Cardiac muscle cell (in vitro differentiated cells and primary cell): ENCODE data around the gene BOC. TPM values are rescaled to one million over a fixed set of nuclear protein-coding genes. Genes with fewer than 3 reads are reported as not detected.

ENCODE experiments used
- DNase-seq, 2 donors: peaks; one replicate each; pipeline versions ENCODE4 v3.0.0 to v3.0.0-alpha.2; 2010 to 2017; ENCODE audit warnings: low read depth in 1 of 2, low spot score in 1 of 2
- H3K27ac ChIP-seq: fragments of 200-600 bp; sonication (generic); 2 replicates; pipeline ENCODE4 v1.5.1; 2016
- H3K27me3 ChIP-seq: fragments of 200-600 bp; sonication (generic); 2 replicates; pipeline ENCODE4 v1.6.0; 2016; ENCODE audit warnings: control low read depth
- H3K36me3 ChIP-seq: fragments of 200-600 bp; sonication (generic); 2 replicates; pipeline ENCODE4 v1.5.1; 2016; ENCODE audit warnings: control low read depth
- H3K4me1 ChIP-seq: fragments of 200-600 bp; sonication (generic); 2 replicates; pipeline ENCODE4 v1.8.1; 2017; ENCODE audit warnings: low read depth, mild to moderate bottlenecking, mixed run types
- H3K4me3 ChIP-seq: fragments of 200-600 bp; sonication (generic); 2 replicates; pipeline ENCODE4 v1.5.1; 2016; ENCODE audit warnings: mild to moderate bottlenecking
- H3K9me3 ChIP-seq: fragments of 200-600 bp; sonication (generic); 2 replicates; pipeline ENCODE4 v1.5.1; 2017; ENCODE audit warnings: low read depth, mild to moderate bottlenecking, control low read depth
- polyA plus RNA-seq: library from polyadenylated mRNA; unstranded; fragments of >200 nt; fragmentation: Nextera tagmentation; extraction: Ambion mirVana; gene quantifications from 2 replicates; pipeline ENCODE4 v1.2.1, GENCODE V29; 2016
- total RNA-seq: library from RNA; depleted of rRNA; stranded (reverse); fragments of >200 nt; gene quantifications from 2 replicates; pipeline ENCODE4 v1.2.3, GENCODE V29; 2016
- TF ChIP-seq, protein P1 (sequence below): IDR thresholded peaks from 2 replicates; pipeline ENCODE4 v1.5.1; 2012; ENCODE audit warnings: low read depth, mild to moderate bottlenecking, low read length

The BOC gene
- total and polyA plus RNA-seq, 2 experiments from 2014 or later = 9.5 to 14.1 TPM

DNA sequence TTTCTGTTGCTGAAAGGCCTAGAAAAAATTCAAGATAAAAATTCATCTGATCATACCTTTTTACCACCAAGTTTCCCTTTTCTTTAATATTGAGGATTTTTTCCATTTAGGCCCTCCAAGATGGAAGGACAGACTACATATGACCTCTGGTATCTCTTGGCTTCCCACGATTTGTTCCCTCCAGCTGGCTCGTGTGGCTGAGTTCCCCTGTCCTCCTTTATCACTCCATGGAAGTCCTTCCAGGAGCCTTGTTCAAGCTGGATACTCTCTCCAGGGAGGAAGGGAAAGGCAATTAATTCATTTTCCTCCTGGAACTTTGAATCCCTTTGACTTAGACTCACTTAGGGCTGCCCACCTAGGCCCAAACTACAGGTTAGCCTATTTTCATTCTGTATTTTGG is 119.4 kb downstream of the BOC start:
- H3K27me3 ChIP-seq = no peaks in the 10 kb centered on the region
- H3K36me3 ChIP-seq = no peaks in the 10 kb centered on the region
- DNase-seq = no peak
- no peaks in the 10 kb centered on the region for H3K4me1 ChIP-seq
- no peaks in the 10 kb centered on the region for H3K9me3 ChIP-seq
- H3K4me3 ChIP-seq = no peak overlapping the region
- H3K27ac ChIP-seq = no peak overlapping the region
- TF ChIP-seq, protein P1, sequence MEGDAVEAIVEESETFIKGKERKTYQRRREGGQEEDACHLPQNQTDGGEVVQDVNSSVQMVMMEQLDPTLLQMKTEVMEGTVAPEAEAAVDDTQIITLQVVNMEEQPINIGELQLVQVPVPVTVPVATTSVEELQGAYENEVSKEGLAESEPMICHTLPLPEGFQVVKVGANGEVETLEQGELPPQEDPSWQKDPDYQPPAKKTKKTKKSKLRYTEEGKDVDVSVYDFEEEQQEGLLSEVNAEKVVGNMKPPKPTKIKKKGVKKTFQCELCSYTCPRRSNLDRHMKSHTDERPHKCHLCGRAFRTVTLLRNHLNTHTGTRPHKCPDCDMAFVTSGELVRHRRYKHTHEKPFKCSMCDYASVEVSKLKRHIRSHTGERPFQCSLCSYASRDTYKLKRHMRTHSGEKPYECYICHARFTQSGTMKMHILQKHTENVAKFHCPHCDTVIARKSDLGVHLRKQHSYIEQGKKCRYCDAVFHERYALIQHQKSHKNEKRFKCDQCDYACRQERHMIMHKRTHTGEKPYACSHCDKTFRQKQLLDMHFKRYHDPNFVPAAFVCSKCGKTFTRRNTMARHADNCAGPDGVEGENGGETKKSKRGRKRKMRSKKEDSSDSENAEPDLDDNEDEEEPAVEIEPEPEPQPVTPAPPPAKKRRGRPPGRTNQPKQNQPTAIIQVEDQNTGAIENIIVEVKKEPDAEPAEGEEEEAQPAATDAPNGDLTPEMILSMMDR = no peak

DNA sequence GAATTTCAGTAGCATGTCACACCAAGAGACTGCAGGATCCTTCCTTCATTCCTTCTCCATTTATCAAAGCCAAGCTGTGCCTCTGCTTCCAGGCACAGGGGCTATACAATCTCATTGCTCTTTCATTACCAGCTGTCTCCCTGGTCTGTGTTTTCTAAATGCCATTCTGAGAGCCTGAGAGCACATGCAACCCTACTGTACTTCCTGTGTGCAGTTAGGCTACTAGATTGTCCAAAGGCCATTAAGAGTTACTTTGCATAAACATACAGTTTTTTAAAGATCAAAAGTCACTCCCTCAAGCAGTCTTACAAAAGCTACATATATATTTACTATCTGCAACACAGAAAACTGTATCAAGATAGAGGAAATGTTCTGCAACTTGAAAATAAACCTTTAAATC is 119.8 kb downstream of the BOC start:
- H3K9me3 ChIP-seq = no peaks in the 10 kb centered on the region
- H3K4me1 ChIP-seq = no peaks in the 10 kb centered on the region
- no peaks in the 10 kb centered on the region for H3K27me3 ChIP-seq
- H3K36me3 ChIP-seq = no peaks in the 10 kb centered on the region
- no peak overlapping the region for H3K27ac ChIP-seq
- TF ChIP-seq, protein P1 = no peak
- no peak for DNase-seq
- H3K4me3 ChIP-seq = no peak overlapping the region

Other genes with a start within 250 kb of the BOC start
- 0.18 and 0.36 TPM in 2 replicates for gene CD200R1, start 236.5 kb upstream of the BOC start, total RNA-seq
- not detected in 2 replicates for gene CD200R1, start 236.5 kb upstream of the BOC start, polyA plus RNA-seq
- gene GTPBP8, start 220.6 kb upstream of the BOC start, total RNA-seq = 34.0 and 61.6 TPM in 2 replicates
- gene GTPBP8, start 220.6 kb upstream of the BOC start, polyA plus RNA-seq = 20.5 and 21.2 TPM in 2 replicates
- 6.8 and 47.2 TPM in 2 replicates for gene CFAP44, start 229.9 kb downstream of the BOC start, total RNA-seq
- gene CFAP44, start 229.9 kb downstream of the BOC start, polyA plus RNA-seq = 3.6 TPM in 2 replicates